ENCODE data around the gene C2CD3. TPM values are rescaled to one million over a fixed set of nuclear protein-coding genes. Genes with fewer than 3 reads are reported as not detected.

Gene C2CD3
- total and polyA plus RNA-seq, 3 experiments from 2014 or later = 9.1 to 41.7 (median 35.6) TPM

- CTCF ChIA-PET = interaction anchor here (0.7 to 2.0 kb wide), 18 partner anchors 9 to 47 kb away, joined by 3 to 29 read pairs (median 4); partner anchors contain the start of gene UCP2
- peak; percentile 75 to 93 (median 87) for DNase-seq
- Mint-ChIP-seq H3K4me3 (peak overlapping the region; percentile 53 to 88 (median 75)), H3K9me3 (no peaks in the 10 kb centered on the region), H3K27me3 (peaks cover 0 to under 1% of the 10 kb centered on the region in 2 donors), H3K4me1 (peaks cover 64 to 81% (median 73%) of the 10 kb centered on the region in 3 donors), H3K27ac (peak overlapping the region; percentile 83 to 99 (median 92)), H3K36me3 (peaks cover 0 to 31% (median 16%) of the 10 kb centered on the region in 3 donors)
- Histone ChIP-seq H3K27ac (ENCODE audit: low read depth, low read length) (peak overlapping the region; percentile 52), H3K9me3 (ENCODE audit: low read length) (no peaks in the 10 kb centered on the region), H3K4me1 (ENCODE audit: insufficient read depth, low read length) (peaks cover 68% of the 10 kb centered on the region), H3K4me3 (ENCODE audit: low read length) (peak overlapping the region; percentile 39), H3K27me3 (ENCODE audit: insufficient read depth, low read length, poor library complexity, severe bottlenecking) (no peaks in the 10 kb centered on the region), H3K36me3 (ENCODE audit: insufficient read depth, low read length) (no peaks in the 10 kb centered on the region)
- POLR2A ChIA-PET = interaction anchor here (0.9 to 3.1 kb wide), 10 partner anchors 10 to 124 kb away, joined by 3 to 23 read pairs (median 8); partner anchors contain the start of gene UCP2
These were observed 165.8 kb downstream of the C2CD3 start for GRCh38 chr11:74004759-74005615.

GRCh38 chr11:74004046-74004695 lies 166.6 kb downstream of the C2CD3 start:
- peaks cover 0 to 31% (median 14%) of the 10 kb centered on the region in 3 donors for H3K36me3 Mint-ChIP-seq
- no peaks in the 10 kb centered on the region for H3K9me3 ChIP-seq (ENCODE audit: low read length)
- H3K4me1 ChIP-seq (ENCODE audit: insufficient read depth, low read length) = peaks cover 62% of the 10 kb centered on the region
- no peaks in the 10 kb centered on the region for H3K9me3 Mint-ChIP-seq
- ChIA-PET POLR2A (interaction anchor here (0.5 to 3.1 kb wide), 8 partner anchors 15 to 166 kb away, joined by 3 to 23 read pairs (median 8); partner anchors contain the start of gene UCP2), CTCF (interaction anchor here (1.0 to 2.0 kb wide), 7 partner anchors 12 to 40 kb away, joined by 3 to 29 read pairs (median 6); partner anchors contain the start of gene UCP2)
- H3K36me3 ChIP-seq (ENCODE audit: insufficient read depth, low read length) = no peaks in the 10 kb centered on the region
- H3K4me1 Mint-ChIP-seq = peaks cover 61 to 81% (median 74%) of the 10 kb centered on the region in 3 donors
- DNase-seq = no peak
- H3K4me3 Mint-ChIP-seq = peak overlapping the region in 3 of 7 donors; percentile 10 to 70 (median 39)
- no peaks in the 10 kb centered on the region for H3K27me3 ChIP-seq (ENCODE audit: insufficient read depth, low read length, poor library complexity, severe bottlenecking)
- peak overlapping the region; percentile 39 for H3K4me3 ChIP-seq (ENCODE audit: low read length)
- peak overlapping the region; percentile 77 to 99 (median 92) for H3K27ac Mint-ChIP-seq
- H3K27ac ChIP-seq (ENCODE audit: low read depth, low read length) = peak overlapping the region; percentile 52
- no peaks in the 10 kb centered on the region for H3K27me3 Mint-ChIP-seq

- Histone ChIP-seq H3K36me3 (ENCODE audit: insufficient read depth, low read length) (no peaks in the 10 kb centered on the region), H3K9me3 (ENCODE audit: low read length) (no peaks in the 10 kb centered on the region), H3K4me3 (ENCODE audit: low read length) (no peak overlapping the region), H3K27ac (ENCODE audit: low read depth, low read length) (no peak overlapping the region), H3K4me1 (ENCODE audit: insufficient read depth, low read length) (peaks cover 49% of the 10 kb centered on the region), H3K27me3 (ENCODE audit: insufficient read depth, low read length, poor library complexity, severe bottlenecking) (no peaks in the 10 kb centered on the region)
- no peak for DNase-seq
- H3K4me3 Mint-ChIP-seq = peak overlapping the region in 1 of 7 donors; percentile 48
- ChIA-PET CTCF (no interaction called here), POLR2A (interaction anchor here (1.3 kb wide), 1 partner anchor 20 kb away, joined by 4 read pairs; the partner anchor contains the start of gene UCP2)
- H3K36me3 Mint-ChIP-seq = peaks cover 0 to 31% (median 14%) of the 10 kb centered on the region in 3 donors
- peak overlapping the region in 4 of 8 donors; percentile 20 to 72 (median 25) for H3K27ac Mint-ChIP-seq
- no peaks in the 10 kb centered on the region for H3K27me3 Mint-ChIP-seq
- no peaks in the 10 kb centered on the region for H3K9me3 Mint-ChIP-seq
- H3K4me1 Mint-ChIP-seq = peaks cover 50 to 76% (median 69%) of the 10 kb centered on the region in 3 donors
These were observed 168.0 kb downstream of the C2CD3 start for GRCh38 chr11:74002832-74003231.

GRCh38 chr11:74001822-74002286 lies 168.9 kb downstream of the C2CD3 start:
- Histone ChIP-seq H3K4me1 (ENCODE audit: insufficient read depth, low read length) (peaks cover 48% of the 10 kb centered on the region), H3K36me3 (ENCODE audit: insufficient read depth, low read length) (no peaks in the 10 kb centered on the region), H3K27me3 (ENCODE audit: insufficient read depth, low read length, poor library complexity, severe bottlenecking) (no peaks in the 10 kb centered on the region), H3K4me3 (ENCODE audit: low read length) (no peak overlapping the region), H3K27ac (ENCODE audit: low read depth, low read length) (no peak overlapping the region), H3K9me3 (ENCODE audit: low read length) (no peaks in the 10 kb centered on the region)
- H3K27ac Mint-ChIP-seq = peak overlapping the region in 5 of 8 donors; percentile 28 to 94 (median 42)
- no peaks in the 10 kb centered on the region for H3K9me3 Mint-ChIP-seq
- CTCF ChIA-PET = interaction anchor here (1.2 kb wide), 1 partner anchor 32 kb away, joined by 3 read pairs; no protein-coding TSS in a partner anchor
- H3K27me3 Mint-ChIP-seq = no peaks in the 10 kb centered on the region
- H3K36me3 Mint-ChIP-seq = peaks cover 0 to 31% (median 14%) of the 10 kb centered on the region in 3 donors
- no peak for DNase-seq
- peaks cover 50 to 78% (median 70%) of the 10 kb centered on the region in 3 donors for H3K4me1 Mint-ChIP-seq
- no peak overlapping the region for H3K4me3 Mint-ChIP-seq
- POLR2A ChIA-PET = interaction anchor here (1.3 kb wide), 1 partner anchor 19 kb away, joined by 4 read pairs; the partner anchor contains the start of gene UCP2

- Mint-ChIP-seq H3K27ac (peak overlapping the region in 3 of 8 donors; percentile 12 to 35 (median 15)), H3K4me1 (peaks cover 52 to 78% (median 70%) of the 10 kb centered on the region in 3 donors), H3K9me3 (no peaks in the 10 kb centered on the region), H3K36me3 (peaks cover 0 to 31% (median 14%) of the 10 kb centered on the region in 3 donors), H3K27me3 (no peaks in the 10 kb centered on the region), H3K4me3 (no peak overlapping the region)
- ChIA-PET POLR2A (interaction anchor here (0.9 kb wide), 1 partner anchor 21 kb away, joined by 3 read pairs; no protein-coding TSS in a partner anchor), CTCF (no interaction called here)
- no peak for DNase-seq
- Histone ChIP-seq H3K4me3 (ENCODE audit: low read length) (no peak overlapping the region), H3K9me3 (ENCODE audit: low read length) (no peaks in the 10 kb centered on the region), H3K36me3 (ENCODE audit: insufficient read depth, low read length) (no peaks in the 10 kb centered on the region), H3K27me3 (ENCODE audit: insufficient read depth, low read length, poor library complexity, severe bottlenecking) (no peaks in the 10 kb centered on the region), H3K4me1 (ENCODE audit: insufficient read depth, low read length) (peaks cover 48% of the 10 kb centered on the region), H3K27ac (ENCODE audit: low read depth, low read length) (no peak overlapping the region)
These were observed 170.3 kb downstream of the C2CD3 start for GRCh38 chr11:74000307-74001133.

GRCh38 chr11:73999581-74000306 lies 171.1 kb downstream of the C2CD3 start:
- Mint-ChIP-seq H3K36me3 (peaks cover 0 to 31% (median 12%) of the 10 kb centered on the region in 3 donors), H3K27ac (peak overlapping the region in 4 of 8 donors; percentile 17 to 46 (median 38)), H3K27me3 (no peaks in the 10 kb centered on the region), H3K4me3 (no peak overlapping the region), H3K9me3 (no peaks in the 10 kb centered on the region), H3K4me1 (peaks cover 52 to 78% (median 70%) of the 10 kb centered on the region in 3 donors)
- Histone ChIP-seq H3K27me3 (ENCODE audit: insufficient read depth, low read length, poor library complexity, severe bottlenecking) (no peaks in the 10 kb centered on the region), H3K27ac (ENCODE audit: low read depth, low read length) (no peak overlapping the region), H3K36me3 (ENCODE audit: insufficient read depth, low read length) (no peaks in the 10 kb centered on the region), H3K4me3 (ENCODE audit: low read length) (no peak overlapping the region), H3K4me1 (ENCODE audit: insufficient read depth, low read length) (peaks cover 47% of the 10 kb centered on the region), H3K9me3 (ENCODE audit: low read length) (no peaks in the 10 kb centered on the region)
- CTCF ChIA-PET = interaction anchor here (2.5 to 2.8 kb wide), 2 partner anchors 19 to 36 kb away, joined by 9 to 14 read pairs; no protein-coding TSS in a partner anchor
- POLR2A ChIA-PET = interaction anchor here (0.9 kb wide), 1 partner anchor 20 kb away, joined by 3 read pairs; no protein-coding TSS in a partner anchor
- DNase-seq = no peak
